Suprapubic skin (tissue), 4 donors: Measurements from ENCODE around the gene ZDHHC11. TPM values are rescaled to one million over a fixed set of nuclear protein-coding genes. Genes with fewer than 3 reads are reported as not detected.

Source experiments
- DNase-seq, 2 donors: peaks; one replicate each; pipeline ENCODE4 v3.0.0-alpha.2; 2019; ENCODE audit warnings: low spot score in 2 of 2
- H3K27ac ChIP-seq: fragments of 200-600 bp; sonication (generic); one replicate; pipeline ENCODE4 v1.5.1; 2019
- H3K27me3 ChIP-seq: fragments of 200-600 bp; sonication (generic); one replicate; pipeline ENCODE4 v1.5.1; 2019
- H3K36me3 ChIP-seq: fragments of 200-600 bp; sonication (generic); one replicate; pipeline ENCODE4 v1.5.1; 2019
- H3K4me1 ChIP-seq: fragments of 200-600 bp; sonication (generic); one replicate; pipeline ENCODE4 v1.5.1; 2019
- H3K4me3 ChIP-seq: fragments of 200-600 bp; sonication (generic); one replicate; pipeline ENCODE4 v1.5.1; 2019; ENCODE audit warnings: mild to moderate bottlenecking
- H3K9me3 ChIP-seq: fragments of 200-600 bp; sonication (generic); one replicate; pipeline ENCODE4 v1.5.1; 2019
- CTCF ChIP-seq, 2 donors: fragments of 200-600 bp in 1 of 2; fragments of 450-650 bp in 1 of 2; sonication (generic) in 1 of 2; IDR thresholded peaks; one replicate each; pipeline ENCODE4 v1.5.1; 2016 to 2019; ENCODE audit warnings: antibody characterized with exemption in 2 of 2, mild to moderate bottlenecking in 1 of 2, moderate library complexity in 1 of 2
- EP300 ChIP-seq: sonication (generic); formaldehyde crosslinking; IDR thresholded peaks from one replicate; pipeline ENCODE4 v1.6.1; 2017; ENCODE audit warnings: antibody characterized with exemption
- POLR2A ChIP-seq, 2 donors: fragments of 450-650 bp; IDR thresholded peaks; one replicate each; pipeline ENCODE4 v1.6.1; 2017; ENCODE audit warnings: antibody characterized with exemption in 2 of 2, mild to moderate bottlenecking in 2 of 2, moderate library complexity in 2 of 2
- POLR2AphosphoS5 ChIP-seq, 3 donors: sonication (generic); formaldehyde crosslinking; IDR thresholded peaks; one replicate each; pipeline ENCODE4 v1.6.1; 2017; ENCODE audit warnings: antibody characterized with exemption in 3 of 3
- WGBS: methylation state at CpG from one replicate; pipeline ENCODE4 v1.1.5; 2018; 5-methylcytosine and 5-hydroxymethylcytosine counted together
- total RNA-seq, 4 donors: library from RNA; depleted of rRNA; stranded (reverse); fragments of >200 nt; gene quantifications; one replicate each; pipeline ENCODE4 v1.1.0, GENCODE V29; 2016

ZDHHC11 gene
- total RNA-seq, 4 donors from 2014 or later: 7.5 to 81.5 (median 22.6) TPM

GRCh38 chr5:886716-887325 is 36.0 kb upstream of the ZDHHC11 start:
- H3K36me3 ChIP-seq: peaks cover 86% of the 10 kb centered on the region
- peaks cover 10% of the 10 kb centered on the region for H3K4me1 ChIP-seq
- TF ChIP-seq POLR2A (IDR thresholded peaks at IDR 0.05): no peak
- no peak for TF ChIP-seq EP300
- no peak for TF ChIP-seq POLR2AphosphoS5 (IDR thresholded peaks at IDR 0.05)
- TF ChIP-seq CTCF (IDR thresholded peaks at IDR 0.05): no peak
- peak in 1 of 2 donors; percentile 55 for DNase-seq
- H3K27ac ChIP-seq: no peak overlapping the region
- WGBS: 93% methylated on average over 26 of the region's 26 CpGs
- no peaks in the 10 kb centered on the region for H3K9me3 ChIP-seq
- no peak overlapping the region for H3K4me3 ChIP-seq
- no peaks in the 10 kb centered on the region for H3K27me3 ChIP-seq

DNA sequence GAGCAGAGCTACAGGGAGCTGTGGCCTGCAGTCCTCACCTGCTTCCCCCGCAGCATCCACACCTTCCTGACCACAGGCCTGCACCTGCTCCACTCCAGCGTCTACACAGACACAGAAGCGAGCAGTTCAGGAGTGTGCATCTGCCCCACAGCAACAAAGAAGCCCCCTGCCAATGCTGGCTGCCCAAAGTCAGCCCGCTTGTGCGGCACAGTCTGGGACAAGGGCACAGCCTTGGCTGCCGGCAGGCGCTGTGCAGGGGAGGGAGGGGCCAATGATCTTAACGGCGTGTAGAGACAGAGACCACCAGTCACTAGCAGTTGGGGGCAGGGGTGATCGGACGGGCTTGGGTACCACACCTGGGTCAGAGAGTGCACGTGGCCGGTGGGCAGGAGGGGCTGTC is 35.2 kb upstream of the ZDHHC11 start:
- TF ChIP-seq EP300 (no peak), CTCF (IDR thresholded peaks at IDR 0.05) (no peak), POLR2A (IDR thresholded peaks at IDR 0.05) (no peak), POLR2AphosphoS5 (IDR thresholded peaks at IDR 0.05) (no peak)
- Histone ChIP-seq H3K27ac (no peak overlapping the region), H3K9me3 (no peaks in the 10 kb centered on the region), H3K4me3 (no peak overlapping the region), H3K4me1 (peaks cover 2% of the 10 kb centered on the region), H3K36me3 (peaks cover 91% of the 10 kb centered on the region), H3K27me3 (no peaks in the 10 kb centered on the region)
- 96% methylated on average over 13 of the region's 13 CpGs for WGBS
- DNase-seq: peak in 1 of 2 donors; percentile 46

DNA sequence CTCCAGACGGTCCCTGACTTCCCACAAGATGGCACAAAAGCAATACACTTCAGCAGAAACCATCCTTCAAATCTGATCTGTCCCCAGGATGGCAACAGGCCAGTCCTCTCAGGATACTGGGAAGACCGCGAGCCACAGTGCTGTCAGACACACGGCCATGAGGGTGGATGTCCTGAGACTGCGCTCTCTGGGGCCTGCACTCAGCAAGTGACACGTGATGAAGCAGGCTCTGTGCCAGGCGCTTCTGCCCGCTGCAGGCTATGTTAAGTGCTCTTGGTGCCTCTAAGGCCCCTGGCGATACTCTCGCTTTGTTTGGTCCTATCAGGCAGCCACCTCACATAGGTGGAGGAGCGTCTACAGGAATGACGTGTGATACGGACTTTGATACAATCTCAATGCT is 34.7 kb upstream of the ZDHHC11 start:
- no peak overlapping the region for H3K27ac ChIP-seq
- DNase-seq: peak in 1 of 2 donors; percentile 53
- no peak overlapping the region for H3K4me3 ChIP-seq
- no peaks in the 10 kb centered on the region for H3K27me3 ChIP-seq
- 94% methylated on average over 6 of the region's 13 CpGs for WGBS
- TF ChIP-seq EP300 (no peak), CTCF (IDR thresholded peaks at IDR 0.05) (no peak), POLR2A (IDR thresholded peaks at IDR 0.05) (no peak), POLR2AphosphoS5 (IDR thresholded peaks at IDR 0.05) (no peak)
- no peaks in the 10 kb centered on the region for H3K9me3 ChIP-seq
- peaks cover 94% of the 10 kb centered on the region for H3K36me3 ChIP-seq
- no peaks in the 10 kb centered on the region for H3K4me1 ChIP-seq

GRCh38 chr5:885127-885442 is 34.3 kb upstream of the ZDHHC11 start:
- H3K4me1 ChIP-seq: no peaks in the 10 kb centered on the region
- TF ChIP-seq CTCF (IDR thresholded peaks at IDR 0.05): no peak
- TF ChIP-seq EP300: no peak
- TF ChIP-seq POLR2AphosphoS5 (IDR thresholded peaks at IDR 0.05): no peak
- TF ChIP-seq POLR2A (IDR thresholded peaks at IDR 0.05): no peak
- WGBS: 100% methylated on average over 7 of the region's 18 CpGs
- H3K36me3 ChIP-seq: peaks cover 91% of the 10 kb centered on the region
- H3K4me3 ChIP-seq: no peak overlapping the region
- H3K27ac ChIP-seq: no peak overlapping the region
- no peaks in the 10 kb centered on the region for H3K9me3 ChIP-seq
- peak in 1 of 2 donors; percentile 49 for DNase-seq
- no peaks in the 10 kb centered on the region for H3K27me3 ChIP-seq

GRCh38 chr5:884345-885126 is 33.8 kb upstream of the ZDHHC11 start:
- 87% methylated on average over 10 of the region's 16 CpGs for WGBS

More at GRCh38 chr5:884345-885126, 33.8 kb upstream of the ZDHHC11 start:
- Histone ChIP-seq H3K36me3 (peaks cover 87% of the 10 kb centered on the region), H3K9me3 (no peaks in the 10 kb centered on the region), H3K27ac (no peak overlapping the region), H3K27me3 (no peaks in the 10 kb centered on the region), H3K4me3 (no peak overlapping the region), H3K4me1 (no peaks in the 10 kb centered on the region)
- TF ChIP-seq EP300 (no peak), POLR2AphosphoS5 (IDR thresholded peaks at IDR 0.05) (no peak), CTCF (IDR thresholded peaks at IDR 0.05) (no peak), POLR2A (IDR thresholded peaks at IDR 0.05) (no peak)
- peak in 1 of 2 donors; percentile 50 for DNase-seq
